ENCODE results near the gene HMCN1. TPM values are rescaled to one million over a fixed set of nuclear protein-coding genes. Genes with fewer than 3 reads are reported as not detected.
"Not testable (repeated sequence)": the region's sequence is repeated elsewhere in the genome, so short reads cannot be mapped to it uniquely, and the experiment has no call there.

The HMCN1 gene
- total and polyA plus RNA-seq, 2 experiments from 2014 or later, result 1.6 to 8.7 TPM

- not testable (repeated sequence) for H3F3A ChIP-seq (replicated peaks; ENCODE audit: low read depth); H3K36me3 ChIP-seq (ENCODE audit: insufficient read depth); H3K4me3 Mint-ChIP-seq; H3K27me3 ChIP-seq (ENCODE audit: insufficient read depth); H3K27ac Mint-ChIP-seq; H3K27ac ChIP-seq (ENCODE audit: low read depth); H4K20me1 ChIP-seq (replicated peaks; ENCODE audit: insufficient read depth); H3K4me3 ChIP-seq; H2AFZ ChIP-seq; DNase-seq (ENCODE audit: low spot score); H3K9me2 ChIP-seq (ENCODE audit: insufficient read depth); ATAC-seq; H3K27me3 Mint-ChIP-seq (ENCODE audit: insufficient read depth, low read depth, poor library complexity); H3K79me2 ChIP-seq (replicated peaks; ENCODE audit: insufficient read depth); H3K4me1 ChIP-seq (ENCODE audit: insufficient read depth); H3K4me2 ChIP-seq; H3K4me1 Mint-ChIP-seq
- H3K9me3 Mint-ChIP-seq, result peaks cover 26% of the 10 kb centered on the region
- H3K36me3 Mint-ChIP-seq (ENCODE audit: low read depth), result peaks cover 17% of the 10 kb centered on the region
Measured at GRCh38 chr1:185783860-185784259, 49.7 kb downstream of the HMCN1 start.

- H3K4me3 Mint-ChIP-seq, result no peak overlapping the region
- peaks cover 17% of the 10 kb centered on the region for H3K36me3 Mint-ChIP-seq (ENCODE audit: low read depth)
- TF ChIP-seq CREB1 (CRISPR knock-in tag; IDR thresholded peaks at IDR 0.05; ENCODE audit: low read depth), result no peak
- TF ChIP-seq EZH2 (IDR thresholded peaks at IDR 0.05; ENCODE audit: low read depth, unreplicated experiment), result no peak
- no peak for TF ChIP-seq STAT1 (IDR thresholded peaks at IDR 0.05; ENCODE audit: unreplicated experiment)
- no peak for TF ChIP-seq EZH2phosphoT487 (IDR thresholded peaks at IDR 0.05; ENCODE audit: unreplicated experiment)
- TF ChIP-seq CTCF (conservative IDR thresholded peaks at IDR 0.05; ENCODE audit: low read depth in 2 of 2), result no peak
- no peak for TF ChIP-seq ETS1 (IDR thresholded peaks at IDR 0.05)
- no peak for TF ChIP-seq ZNF331 (CRISPR knock-in tag; IDR thresholded peaks at IDR 0.05; ENCODE audit: low read depth)
- TF ChIP-seq ZNF462 (CRISPR knock-in tag; IDR thresholded peaks at IDR 0.05), result no peak
- Histone ChIP-seq H3K27ac (ENCODE audit: low read depth) (no peak overlapping the region), H3K4me1 (ENCODE audit: insufficient read depth) (no peaks in the 10 kb centered on the region), H3K9me2 (ENCODE audit: insufficient read depth) (no peaks in the 10 kb centered on the region), H3K36me3 (ENCODE audit: insufficient read depth) (no peaks in the 10 kb centered on the region), H3K4me2 (no peak overlapping the region), H2AFZ (no peak overlapping the region), H3K4me3 (no peak overlapping the region), H4K20me1 (replicated peaks; ENCODE audit: insufficient read depth) (no peaks in the 10 kb centered on the region), H3K27me3 (ENCODE audit: insufficient read depth) (no peaks in the 10 kb centered on the region), H3F3A (replicated peaks; ENCODE audit: low read depth) (no peaks in the 10 kb centered on the region), H3K79me2 (replicated peaks; ENCODE audit: insufficient read depth) (no peaks in the 10 kb centered on the region)
- no peak for ATAC-seq
- peaks cover 24% of the 10 kb centered on the region for H3K9me3 Mint-ChIP-seq
- H3K27me3 Mint-ChIP-seq (ENCODE audit: insufficient read depth, low read depth, poor library complexity), result no peaks in the 10 kb centered on the region
- no peak overlapping the region for H3K27ac Mint-ChIP-seq
- H3K4me1 Mint-ChIP-seq, result peaks cover 6% of the 10 kb centered on the region; the same call in 2 of the 3 replicates
- DNase-seq (ENCODE audit: low spot score), result no peak
Measured at GRCh38 chr1:185785586-185785985, 51.4 kb downstream of the HMCN1 start.
